Subcutaneous abdominal adipose tissue (tissue), 5 donors: ENCODE results near the gene DCTN2.

Source experiments
- H3K27ac ChIP-seq: one replicate; pipeline ENCODE4 v1.7.0; 2013; ENCODE audit warnings: low read depth, mild to moderate bottlenecking, inconsistent platforms, low read length, moderate library complexity
- H3K27me3 ChIP-seq, 5 donors: one replicate each; pipeline ENCODE4 v1.7.0; 2013; ENCODE audit warnings: low read length in 5 of 5, inconsistent platforms in 1 of 5; ENCODE audit not compliant: control insufficient read depth in 5 of 5, insufficient read depth in 4 of 5
- H3K36me3 ChIP-seq, 5 donors: one replicate each; pipeline ENCODE4 v1.7.0; 2013; ENCODE audit warnings: low read length in 5 of 5; ENCODE audit not compliant: control insufficient read depth in 5 of 5, insufficient read depth in 5 of 5
- H3K4me1 ChIP-seq, 5 donors: one replicate each; pipeline ENCODE4 v1.7.0; 2013; ENCODE audit warnings: low read length in 5 of 5, mild to moderate bottlenecking in 3 of 5, moderate library complexity in 1 of 5; ENCODE audit not compliant: control insufficient read depth in 5 of 5, insufficient read depth in 5 of 5
- H3K4me3 ChIP-seq, 5 donors: one replicate each; pipeline ENCODE4 v1.7.0; 2013; ENCODE audit warnings: low read length in 5 of 5, low read depth in 1 of 5
- H3K9ac ChIP-seq, 5 donors: one replicate each; pipeline ENCODE4 v1.7.0; 2013; ENCODE audit warnings: low read length in 5 of 5, mild to moderate bottlenecking in 4 of 5, moderate library complexity in 3 of 5
- H3K9me3 ChIP-seq, 5 donors: one replicate each; pipeline ENCODE4 v1.7.0; 2013; ENCODE audit warnings: low read length in 5 of 5; ENCODE audit not compliant: control insufficient read depth in 5 of 5
- donor health status: healthy.
- donor health status: healthy.
- donor health status: healthy.
- donor health status: healthy.
- donor health status: healthy.

The DCTN2 gene

DNA sequence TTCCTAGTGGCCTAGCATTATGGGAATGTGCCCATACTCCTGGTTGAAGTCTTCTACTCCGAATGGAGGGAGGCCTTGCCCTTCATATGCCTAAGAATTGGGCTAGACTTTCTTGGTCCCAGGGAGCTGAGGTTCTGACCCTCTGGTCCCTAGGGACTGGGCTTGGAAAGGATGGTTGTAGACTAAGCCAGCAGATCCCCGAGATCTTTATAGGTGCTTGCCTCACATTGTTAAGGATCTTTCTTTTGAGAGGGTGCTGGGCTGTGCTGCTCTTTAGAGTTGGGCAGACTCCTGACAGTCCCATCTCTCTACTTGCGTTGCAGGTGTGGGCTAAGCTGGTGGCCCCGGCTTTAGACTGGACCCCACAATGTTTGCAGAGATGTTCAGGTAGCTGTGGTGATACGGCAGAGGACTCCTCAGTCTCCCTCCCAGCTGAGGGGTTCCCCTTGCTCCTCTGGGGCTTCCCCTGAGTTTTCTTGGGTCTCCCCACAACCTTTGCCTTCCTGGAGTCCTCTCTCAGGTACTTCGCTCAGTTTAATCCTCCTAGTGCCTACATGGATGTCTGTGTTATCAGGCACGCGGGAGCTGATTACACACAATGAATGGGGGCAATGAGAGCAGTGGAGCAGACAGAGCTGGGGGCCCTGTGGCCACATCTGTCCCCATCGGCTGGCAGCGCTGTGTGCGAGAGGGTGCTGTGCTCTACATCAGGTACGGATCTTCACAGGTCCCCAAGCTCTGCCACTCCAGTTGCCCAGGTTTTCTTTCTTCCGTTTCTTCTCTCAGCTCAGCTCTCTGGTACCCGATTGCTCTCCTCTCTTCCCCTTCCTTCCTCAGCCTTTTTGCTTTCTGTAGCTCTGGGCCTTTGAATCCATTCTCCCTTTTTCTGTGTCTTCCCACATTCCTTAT, 23.0 kb downstream of the DCTN2 start:
- peaks cover 19 to 54% (median 50%) of the 10 kb centered on the region in 5 donors for H3K4me1 ChIP-seq
- peaks cover 0 to 50% (median 49%) of the 10 kb centered on the region in 5 donors for H3K36me3 ChIP-seq

DNA sequence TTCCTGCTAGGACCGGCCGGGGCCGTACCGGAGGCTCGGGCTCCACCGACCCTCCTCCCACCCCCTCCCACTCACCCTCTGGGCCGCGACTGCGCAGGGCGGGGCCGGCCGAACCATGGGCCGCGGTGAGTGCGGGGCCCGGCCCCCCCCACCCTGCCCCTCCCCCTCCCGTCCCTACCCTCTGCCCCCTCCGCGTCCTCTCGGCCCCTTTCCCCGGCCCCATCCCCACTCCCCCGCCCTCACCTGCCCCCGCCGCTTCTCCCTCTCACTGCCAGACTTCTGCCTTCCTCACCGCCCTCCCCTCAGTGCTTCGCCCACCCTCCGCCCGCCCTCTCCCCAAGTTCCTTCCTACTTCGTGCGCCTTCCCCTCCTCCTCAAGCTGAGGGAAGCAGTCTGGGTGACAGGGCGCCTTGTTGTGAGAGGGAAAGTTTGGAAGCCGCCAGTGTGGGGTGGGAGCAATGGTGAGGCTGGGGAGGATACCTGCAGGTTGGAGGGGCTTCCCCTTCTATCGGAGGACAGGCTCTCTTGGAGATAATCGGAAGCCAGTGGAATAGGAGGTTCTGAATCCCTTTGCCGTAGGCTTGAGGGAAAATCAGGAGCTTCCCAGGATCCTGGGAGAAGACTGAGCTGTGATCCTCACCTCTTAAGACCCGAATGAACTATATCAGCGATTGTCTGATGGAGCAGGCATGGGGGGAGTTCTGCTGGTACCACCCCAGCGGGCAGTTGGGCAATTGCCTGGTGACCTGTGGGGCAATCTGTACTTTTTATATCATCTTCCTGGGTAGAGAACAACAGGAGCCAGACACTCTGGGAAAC, 23.9 kb downstream of the DCTN2 start:
- Histone ChIP-seq H3K9me3 (no peaks in the 10 kb centered on the region), H3K27me3 (no peaks in the 10 kb centered on the region), H3K36me3 (peaks cover 0 to 41% (median 40%) of the 10 kb centered on the region in 5 donors), H3K4me1 (peaks cover 23 to 62% (median 59%) of the 10 kb centered on the region in 5 donors), H3K4me3 (peak overlapping the region; percentile 70 to 97 (median 82)), H3K27ac (peak overlapping the region; percentile 93), H3K9ac (peak overlapping the region; percentile 75 to 91 (median 83))

More for the DNA sequence above, 23.0 kb downstream of the DCTN2 start:
- Histone ChIP-seq H3K9me3 (no peaks in the 10 kb centered on the region), H3K27me3 (no peaks in the 10 kb centered on the region), H3K27ac (peak overlapping the region; percentile 93), H3K9ac (peak overlapping the region; percentile 75 to 91 (median 83)), H3K4me3 (peak overlapping the region; percentile 70 to 97 (median 82))

DNA sequence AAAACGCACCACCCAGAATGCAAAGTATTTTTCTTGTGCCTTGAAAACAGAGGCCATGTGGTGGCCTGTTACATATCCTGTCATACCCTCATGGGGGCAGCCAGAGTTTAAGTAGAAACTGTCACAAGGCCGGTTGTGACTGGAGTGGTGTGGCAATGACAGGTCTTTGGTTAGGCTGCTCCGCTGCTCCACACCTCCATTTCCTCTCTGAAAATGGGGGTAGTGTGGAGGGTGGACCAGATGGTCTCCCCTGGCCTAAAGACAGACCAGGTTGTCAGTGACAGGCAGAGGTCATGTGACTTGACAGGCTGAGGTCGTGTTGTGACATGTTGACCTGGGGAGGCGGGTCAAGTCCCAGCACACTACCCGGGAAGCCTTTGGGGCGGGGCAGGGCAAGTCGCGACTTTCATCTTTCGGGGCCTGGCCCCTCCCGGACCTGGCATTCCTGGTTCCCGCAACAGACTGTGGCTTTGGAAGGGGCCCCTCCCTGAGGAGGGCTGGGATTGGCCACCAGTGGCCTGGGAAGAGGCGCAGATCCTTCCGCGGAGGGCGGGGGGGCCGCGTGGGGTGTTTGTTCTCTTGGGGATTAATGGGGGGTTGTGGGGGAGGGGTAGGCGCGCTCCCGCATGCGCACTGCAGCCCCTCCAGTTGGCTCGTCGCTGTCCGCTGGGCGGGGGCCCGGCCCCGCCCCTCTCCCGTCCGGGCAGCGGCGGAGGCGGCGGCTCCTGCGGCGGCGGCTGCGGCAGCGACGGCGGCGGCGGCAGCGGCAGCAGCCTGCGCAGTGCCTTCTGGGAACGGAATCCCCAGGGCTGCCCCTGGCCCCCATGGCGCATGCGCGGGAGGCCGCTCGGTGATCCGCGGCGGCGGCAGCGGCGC, 24.7 kb downstream of the DCTN2 start, which contains the start of gene MBD6:
Gene MBD6, plus strand, starts transcription at position 814 of the 876 bp plus-strand sequence. CDS start 1,480 bp downstream, outside the sequence.
- peaks cover 25 to 71% (median 67%) of the 10 kb centered on the region in 5 donors for H3K4me1 ChIP-seq
- peak within 1 kb of the TSS; percentile 99 for H3K27ac ChIP-seq

DNA sequence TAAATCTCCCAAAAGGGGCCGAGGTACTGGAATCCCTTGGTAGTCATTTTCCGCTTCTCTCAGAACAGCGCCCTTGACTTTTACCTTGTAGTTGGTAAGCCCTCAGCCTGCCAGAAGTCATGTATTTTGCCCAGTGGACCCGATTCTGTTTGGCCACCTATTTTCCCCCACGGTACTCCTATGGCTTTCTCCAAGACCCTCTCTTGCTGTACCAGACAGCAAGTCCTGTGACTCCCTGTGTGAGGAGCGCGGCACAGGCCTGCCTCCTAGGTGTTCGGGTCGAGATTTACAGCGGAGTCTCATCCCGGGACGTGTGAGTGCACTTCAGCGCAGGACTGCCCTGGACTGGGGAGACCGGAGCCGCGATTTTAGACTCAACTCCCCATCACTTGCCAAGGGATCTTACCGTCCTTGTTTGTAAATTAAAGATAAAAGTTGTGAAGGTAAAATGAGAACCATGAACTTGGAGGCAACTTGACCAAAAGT, 25.4 kb downstream of the DCTN2 start:
- no peaks in the 10 kb centered on the region for H3K9me3 ChIP-seq
- peaks cover 0 to 39% (median 36%) of the 10 kb centered on the region in 5 donors for H3K36me3 ChIP-seq
- peak overlapping the region; percentile 99 for H3K27ac ChIP-seq
- H3K27me3 ChIP-seq, result no peaks in the 10 kb centered on the region
- H3K4me1 ChIP-seq, result peaks cover 25 to 74% (median 70%) of the 10 kb centered on the region in 5 donors
- peak overlapping the region; percentile 60 to 85 (median 69) for H3K4me3 ChIP-seq
- peak overlapping the region; percentile 66 to 92 (median 87) for H3K9ac ChIP-seq

More for the DNA sequence above, 24.7 kb downstream of the DCTN2 start, which contains the start of gene MBD6:
- Histone ChIP-seq H3K9ac (peak within 1 kb of the TSS; percentile 75 to 92 (median 87)), H3K36me3 (peaks cover 0 to 39% (median 36%) of the 10 kb centered on the region in 5 donors), H3K9me3 (no peaks in the 10 kb centered on the region), H3K27me3 (no peaks in the 10 kb centered on the region), H3K4me3 (peak within 1 kb of the TSS; percentile 70 to 97 (median 82))

- H3K36me3 ChIP-seq, result peaks cover 9 to 40% (median 37%) of the 10 kb centered on the region in 5 donors
These were observed 26.8 kb downstream of the DCTN2 start, which contains the start of gene DDIT3 for GRCh38 chr12:57520053-57520818. Gene DDIT3 (minus strand): TSS chr12:57520514. CDS start chr12:57517406, 3,108 bp downstream.

GRCh38 chr12:57519796-57520052, 27.3 kb downstream of the DCTN2 start:
- Histone ChIP-seq H3K27me3 (no peaks in the 10 kb centered on the region), H3K27ac (peak overlapping the region; percentile 99), H3K36me3 (peaks cover 11 to 41% (median 37%) of the 10 kb centered on the region in 5 donors), H3K9ac (peak overlapping the region; percentile 95 to 99 (median 97)), H3K9me3 (no peaks in the 10 kb centered on the region), H3K4me1 (peaks cover 25 to 68% (median 64%) of the 10 kb centered on the region in 5 donors), H3K4me3 (peak overlapping the region; percentile 93 to 100 (median 99))

More at GRCh38 chr12:57520053-57520818, 26.8 kb downstream of the DCTN2 start, which contains the start of gene DDIT3:
- Histone ChIP-seq H3K27me3 (no peaks in the 10 kb centered on the region), H3K9ac (peak within 1 kb of the TSS; percentile 95 to 99 (median 97)), H3K9me3 (no peaks in the 10 kb centered on the region), H3K27ac (peak within 1 kb of the TSS; percentile 99), H3K4me1 (peaks cover 25 to 72% (median 68%) of the 10 kb centered on the region in 5 donors), H3K4me3 (peak within 1 kb of the TSS; percentile 93 to 100 (median 99))

DNA sequence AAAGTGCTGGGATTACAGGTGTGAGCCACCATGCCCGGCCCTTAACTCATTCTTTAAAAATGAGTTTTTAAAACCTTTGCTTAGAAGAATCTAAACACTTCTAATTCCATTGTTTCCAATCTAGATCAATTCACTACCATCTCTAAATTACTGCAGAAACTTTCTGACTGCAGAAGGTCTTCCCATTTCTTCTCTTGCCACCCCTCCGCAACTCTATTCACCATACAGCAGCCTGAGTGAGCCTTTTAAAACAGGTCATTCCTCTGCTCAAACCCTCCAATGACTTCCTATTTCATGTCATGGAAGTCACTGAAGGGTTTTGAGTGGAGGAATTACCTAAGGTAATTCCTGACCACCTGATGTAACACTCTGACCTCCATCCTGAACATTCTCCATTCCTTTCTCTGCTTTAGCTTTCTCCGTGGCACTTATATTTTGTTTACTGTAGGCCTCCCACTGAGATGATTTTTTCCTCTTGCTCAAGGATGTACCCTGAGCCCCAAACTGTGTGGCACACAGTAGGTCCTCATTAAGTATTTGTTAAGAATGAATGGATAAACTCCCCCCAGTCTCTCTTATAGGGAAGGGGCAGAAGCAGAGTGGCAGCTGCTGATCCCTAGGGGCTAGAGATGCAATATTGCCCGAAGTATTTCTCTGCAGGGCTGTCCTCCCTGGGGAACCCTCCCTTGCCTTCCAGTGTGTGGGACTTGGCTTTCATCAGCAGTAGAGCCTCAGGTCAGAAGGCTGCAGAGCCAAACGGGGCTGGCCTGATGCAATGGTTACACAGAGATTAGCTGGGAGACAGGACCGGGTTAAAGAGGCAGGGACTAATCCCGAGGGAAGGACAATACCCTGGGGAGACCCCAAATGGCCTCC, 27.8 kb downstream of the DCTN2 start:
- Histone ChIP-seq H3K36me3 (peaks cover 11 to 41% (median 37%) of the 10 kb centered on the region in 5 donors), H3K4me3 (peak overlapping the region; percentile 93 to 100 (median 99)), H3K27ac (peak overlapping the region; percentile 99), H3K4me1 (peaks cover 21 to 62% (median 58%) of the 10 kb centered on the region in 5 donors), H3K9ac (peak overlapping the region; percentile 95 to 99 (median 97)), H3K27me3 (no peaks in the 10 kb centered on the region), H3K9me3 (no peaks in the 10 kb centered on the region)
